ENCODE data around the gene MYH9.
A peak's percentile ranks its signal among the peaks of the same experiment; 100 is the strongest.
"Not testable (repeated sequence)": the region's sequence is repeated elsewhere in the genome, so short reads cannot be mapped to it uniquely, and the experiment has no call there.

The MYH9 gene

DNA sequence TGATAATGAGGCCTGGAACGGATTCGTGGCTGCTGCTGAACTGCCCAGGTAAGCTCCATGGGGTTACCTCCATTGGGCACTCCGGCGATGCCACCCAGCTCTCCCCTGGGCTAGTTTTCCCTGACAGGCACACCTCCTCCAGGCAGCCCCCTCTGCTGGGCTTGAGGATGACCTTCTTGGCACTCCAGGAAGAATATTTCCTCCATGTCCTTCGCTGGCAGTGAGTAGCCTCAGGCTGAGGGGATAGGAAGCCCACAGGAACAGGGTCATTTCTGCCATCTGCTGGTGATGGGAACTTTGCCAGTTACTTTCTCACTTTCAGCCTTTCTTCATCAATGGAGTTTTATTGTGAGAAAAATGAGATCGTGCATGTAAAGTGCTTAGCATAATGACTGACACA, 126.1 kb downstream of the MYH9 start:
- not testable (repeated sequence) for DNase-seq

DNA sequence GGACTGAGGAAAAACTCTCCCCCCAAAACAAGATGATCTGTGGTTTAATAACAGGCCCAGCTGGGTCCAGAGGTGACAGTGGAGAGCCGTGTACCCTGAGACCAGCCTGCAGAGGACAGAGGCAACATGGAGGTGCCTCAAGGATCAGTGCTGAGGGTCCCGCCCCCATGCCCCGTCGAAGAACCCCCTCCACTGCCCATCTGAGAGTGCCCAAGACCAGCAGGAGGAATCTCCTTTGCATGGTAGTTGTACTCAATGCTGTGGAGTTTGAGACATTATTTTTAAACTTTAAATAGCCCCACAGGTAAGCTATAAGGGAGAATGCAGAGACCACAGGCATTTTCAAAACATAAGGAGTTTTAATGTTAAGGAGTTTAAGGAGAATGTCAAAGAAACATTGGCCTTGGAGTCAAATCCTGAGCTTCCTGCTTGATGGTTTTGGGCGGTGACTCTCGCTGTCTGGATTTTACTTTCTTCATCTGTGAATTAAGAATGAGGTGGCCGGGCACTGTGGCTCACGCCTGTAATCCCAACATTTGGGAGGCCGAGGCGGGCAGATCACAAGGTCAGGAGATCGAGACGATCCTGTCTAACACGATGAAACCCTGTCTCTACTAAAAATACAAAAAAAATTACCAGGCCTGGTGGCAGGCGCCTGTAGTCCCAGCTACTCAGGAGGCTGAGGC, 128.0 kb downstream of the MYH9 start:
- DNase-seq: no peak

DNA sequence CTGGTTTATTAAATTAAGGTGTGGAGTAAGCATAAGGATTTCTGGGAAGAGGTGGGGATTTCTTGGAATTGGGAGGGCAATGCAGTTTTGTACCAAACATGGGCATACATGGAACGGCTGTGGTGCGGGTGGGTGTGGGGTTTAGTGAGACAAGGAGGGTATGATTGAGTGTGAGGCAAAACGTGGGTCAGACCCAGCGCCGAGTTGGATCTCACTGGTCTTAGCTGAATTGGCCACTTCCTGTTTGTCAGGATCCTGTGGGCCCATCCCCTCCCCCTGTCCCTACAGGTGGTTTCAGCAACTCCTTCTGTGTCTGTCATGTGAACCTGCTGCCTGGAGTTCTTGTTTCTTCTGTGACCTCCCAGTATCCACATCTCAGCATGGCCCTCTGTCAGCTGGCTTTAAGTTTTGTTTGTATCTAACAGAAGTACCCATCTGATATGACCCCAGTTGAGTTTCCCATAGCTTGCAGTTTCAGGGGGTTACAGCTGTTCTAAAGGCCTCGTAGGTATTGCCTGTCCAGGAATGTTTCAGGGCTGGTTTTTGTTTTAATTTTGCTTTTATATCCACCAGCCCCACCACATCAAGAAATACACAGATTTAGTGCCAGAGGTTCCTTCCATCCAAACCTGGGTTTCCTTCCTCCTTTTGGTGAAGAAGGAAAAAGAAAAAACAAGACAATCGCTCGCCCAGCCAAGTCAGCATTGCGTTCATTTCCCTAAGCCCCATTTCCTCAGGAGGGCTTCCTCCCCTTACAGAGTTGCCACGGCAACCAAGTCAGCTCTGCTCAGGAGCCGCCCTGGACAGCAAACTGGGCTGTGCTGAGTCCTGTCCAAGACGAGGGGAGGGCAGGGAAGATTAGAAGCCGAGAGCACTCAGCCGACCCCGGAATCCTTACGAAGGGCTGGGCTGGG, 128.8 kb downstream of the MYH9 start:
- DNase-seq: no peak

DNA sequence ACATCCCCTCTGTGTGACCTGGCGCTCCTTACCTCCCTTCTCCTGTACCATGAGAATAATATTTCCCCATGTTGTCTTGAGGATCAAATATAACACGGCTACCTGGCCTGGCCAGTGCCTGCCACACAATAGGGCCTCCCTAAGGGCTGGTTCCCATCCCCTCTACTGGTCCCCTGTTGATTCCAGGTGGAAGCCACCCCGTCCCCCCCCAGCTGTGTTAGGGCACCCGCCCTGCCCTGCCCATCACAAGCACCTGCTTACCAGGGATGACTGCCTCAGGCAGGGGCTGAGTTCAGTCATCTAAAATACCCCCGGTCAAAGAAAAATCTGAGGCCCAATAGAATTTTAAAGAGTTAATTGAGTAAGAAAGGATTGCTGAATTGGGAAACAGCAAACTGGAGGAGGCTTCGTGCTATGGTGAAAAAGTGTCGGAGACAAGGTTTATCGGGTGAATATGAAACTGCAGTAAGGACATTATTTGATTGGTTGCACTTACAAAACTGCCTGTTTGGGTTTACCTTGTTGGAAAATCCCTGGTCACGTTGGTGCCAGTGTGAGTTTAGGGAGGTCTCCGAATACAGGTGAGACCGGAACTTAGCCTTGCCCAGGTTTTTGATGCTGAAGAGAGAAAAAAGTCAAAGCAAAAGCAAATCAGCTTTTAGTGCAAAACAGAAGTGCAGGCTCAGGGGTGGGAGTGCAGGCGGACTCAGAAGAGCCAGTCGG, 129.7 kb downstream of the MYH9 start:
- DNase-seq: no peak

DNA sequence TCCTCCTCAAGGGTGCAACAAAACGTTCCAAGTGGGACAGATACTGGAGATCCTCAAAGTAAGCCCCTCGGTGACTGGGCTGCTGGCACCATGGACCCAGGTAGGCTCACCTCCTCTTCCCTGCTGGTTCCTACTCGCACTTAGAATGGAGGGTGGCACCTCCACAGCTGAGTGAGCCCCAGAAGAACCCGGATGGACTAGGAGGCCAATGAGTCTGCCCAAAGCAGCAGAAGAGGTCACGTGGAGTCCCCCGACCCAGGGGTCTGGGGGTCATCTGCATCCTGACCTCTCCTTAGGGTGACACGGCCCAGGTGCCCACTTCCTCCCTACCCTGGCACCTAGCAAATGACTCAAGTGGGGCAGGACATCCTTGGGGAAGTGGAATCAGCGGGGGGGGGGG, 130.5 kb downstream of the MYH9 start:
- DNase-seq: no peak

DNA sequence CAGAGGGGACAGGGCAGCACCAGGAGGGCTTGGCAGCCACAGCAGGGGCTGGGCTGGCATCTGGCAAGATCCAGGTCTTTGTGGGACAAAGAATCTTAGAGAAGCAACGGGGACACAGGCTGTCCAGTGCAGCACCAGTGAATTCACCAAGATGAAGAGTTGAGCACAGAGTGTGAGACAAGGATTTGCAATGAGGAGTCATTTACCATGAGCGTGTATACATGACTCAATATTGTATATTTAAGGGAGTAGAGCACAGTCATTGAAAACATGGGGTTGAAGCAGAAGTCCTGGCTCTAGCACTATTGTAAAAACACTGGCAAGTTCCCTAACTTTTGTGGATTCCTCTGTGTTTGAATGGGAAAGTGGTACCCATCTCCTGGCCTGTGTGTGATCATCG, 131.3 kb downstream of the MYH9 start:
- DNase-seq: no peak

DNA sequence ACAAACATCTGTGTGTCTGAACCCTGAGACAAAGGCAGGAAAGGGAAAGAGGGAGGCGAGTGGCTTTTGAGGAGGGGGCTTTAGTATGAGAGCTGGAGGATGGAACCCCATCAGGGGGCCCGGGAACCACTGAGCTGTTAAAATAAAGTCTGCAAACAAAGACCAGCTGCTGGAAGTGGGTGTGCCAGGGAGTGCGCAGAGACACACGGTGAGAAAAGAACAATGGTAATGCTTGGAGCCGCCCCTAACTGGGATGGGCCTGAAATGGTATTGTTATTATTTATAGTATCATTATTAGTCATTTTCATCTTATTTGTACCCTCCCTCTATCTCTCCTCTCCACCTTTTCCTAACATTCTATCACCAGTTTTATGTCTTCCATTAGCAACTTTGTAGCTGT, 132.2 kb downstream of the MYH9 start:
- not testable (repeated sequence) for DNase-seq

DNA sequence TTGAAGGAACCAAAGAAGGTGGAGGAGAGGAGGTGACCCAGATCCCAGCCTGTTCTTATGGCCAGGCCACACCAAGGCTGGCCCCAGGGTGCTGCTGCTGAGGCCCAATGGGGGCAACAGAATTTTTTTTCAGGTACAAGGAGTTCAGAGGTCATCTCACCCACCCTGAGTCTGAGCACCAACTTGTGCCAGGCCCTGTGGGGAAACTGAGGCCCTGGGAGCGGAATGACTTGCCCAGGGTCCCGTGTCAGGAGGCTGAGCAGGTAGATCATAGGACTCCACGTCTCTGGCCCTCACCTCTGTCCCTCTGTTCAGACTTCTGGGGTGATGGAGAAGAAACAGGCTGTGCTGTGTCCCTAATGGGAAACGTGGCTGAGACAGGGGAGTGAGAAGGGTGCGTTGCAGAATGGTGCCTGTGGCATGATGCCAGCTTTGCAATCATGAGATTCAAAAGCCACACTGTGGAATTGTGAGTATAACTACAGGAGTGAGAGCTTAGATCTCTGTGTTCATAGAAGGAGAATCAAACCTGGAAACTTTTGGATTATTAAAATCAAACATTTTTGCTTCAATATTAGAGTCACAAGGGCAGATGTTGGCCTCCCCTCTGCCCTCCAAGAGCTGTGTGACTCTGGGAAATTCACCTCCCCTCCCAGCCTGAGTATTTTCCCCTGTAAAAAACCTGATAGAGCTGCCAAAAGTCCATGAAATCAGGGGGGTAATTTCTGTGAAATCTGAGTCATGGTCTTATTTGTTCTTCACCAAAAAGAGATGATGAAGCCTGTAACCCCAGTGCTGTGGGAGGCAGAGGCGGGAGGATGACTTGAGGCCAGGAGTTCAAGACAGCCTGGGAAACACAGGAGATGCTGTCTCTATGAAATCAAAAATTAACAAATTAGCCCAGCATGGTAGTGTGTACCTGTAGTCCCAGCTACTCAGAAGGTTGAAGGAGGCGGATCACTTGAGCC, 134.0 kb downstream of the MYH9 start:
- no peak for DNase-seq

DNA sequence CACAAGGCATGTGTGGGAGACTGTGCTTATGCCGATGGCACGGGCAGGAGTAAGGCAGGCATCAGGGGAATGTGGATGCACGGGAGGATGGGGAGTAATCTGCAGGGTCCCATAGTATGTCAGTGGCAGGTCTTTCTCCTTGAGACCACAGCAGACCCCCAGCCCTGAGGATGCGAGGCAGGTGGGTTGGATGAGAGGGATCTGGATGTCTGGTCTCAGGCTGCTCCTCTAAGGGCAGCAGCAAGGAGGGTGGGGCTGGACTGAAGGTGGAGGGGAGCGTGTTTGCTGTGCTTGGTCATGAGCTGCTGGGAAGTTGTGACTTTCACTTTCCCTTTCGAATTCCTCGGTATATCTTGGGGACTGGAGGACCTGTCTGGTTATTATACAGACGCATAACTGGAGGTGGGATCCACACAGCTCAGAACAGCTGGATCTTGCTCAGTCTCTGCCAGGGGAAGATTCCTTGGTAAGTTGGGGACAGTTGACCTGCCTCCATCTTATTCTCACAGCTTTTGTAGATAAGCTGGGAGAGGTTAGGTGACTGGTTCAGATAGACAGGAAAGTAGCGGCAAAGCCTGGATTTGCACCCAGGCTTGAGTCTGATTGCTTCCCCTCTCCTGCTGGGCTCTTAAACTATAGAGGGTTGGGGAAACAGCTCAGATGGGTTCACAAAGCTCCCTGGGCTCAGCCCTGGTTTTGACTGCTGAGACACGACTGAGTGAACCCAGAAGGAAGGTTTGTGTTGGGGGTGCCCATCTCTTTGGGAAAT, 134.8 kb downstream of the MYH9 start, which contains the start of gene APOL1:
Gene APOL1, plus strand, starts transcription at position 380 of the 769 bp plus-strand sequence. CDS start 1,823 bp downstream, outside the sequence.
- DNase-seq: peak; percentile 25

DNA sequence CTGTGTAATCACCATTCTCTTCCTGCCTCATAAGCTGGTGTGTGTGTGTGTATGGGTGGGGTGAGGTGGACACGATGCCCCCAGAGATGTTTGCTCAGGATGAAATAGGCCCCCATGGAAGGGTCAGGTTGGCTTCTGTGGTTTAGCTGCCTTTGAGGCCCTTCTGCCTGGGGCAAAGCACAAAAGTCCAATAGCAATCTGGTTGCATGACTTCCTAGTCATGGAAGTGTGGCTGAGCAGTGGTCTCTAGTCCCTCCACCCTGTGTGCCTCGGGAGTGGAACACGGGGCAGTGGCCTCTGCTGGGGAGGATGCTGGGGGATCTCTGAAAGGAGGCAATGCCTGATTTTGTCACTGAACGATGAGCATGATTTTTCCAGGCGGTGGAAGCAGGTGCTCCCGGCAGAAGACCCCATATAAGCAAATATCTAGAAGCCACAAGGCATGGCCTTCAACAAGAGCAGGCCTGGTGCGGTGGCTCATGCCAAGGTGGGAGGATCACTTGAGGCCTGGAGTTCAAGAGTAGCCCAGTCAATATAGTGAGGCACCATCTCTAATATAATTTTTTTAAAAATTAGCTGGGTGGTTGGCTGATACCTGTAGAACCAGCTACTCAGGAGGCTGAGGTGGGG, 135.7 kb downstream of the MYH9 start:
- DNase-seq: not testable (repeated sequence)

DNA sequence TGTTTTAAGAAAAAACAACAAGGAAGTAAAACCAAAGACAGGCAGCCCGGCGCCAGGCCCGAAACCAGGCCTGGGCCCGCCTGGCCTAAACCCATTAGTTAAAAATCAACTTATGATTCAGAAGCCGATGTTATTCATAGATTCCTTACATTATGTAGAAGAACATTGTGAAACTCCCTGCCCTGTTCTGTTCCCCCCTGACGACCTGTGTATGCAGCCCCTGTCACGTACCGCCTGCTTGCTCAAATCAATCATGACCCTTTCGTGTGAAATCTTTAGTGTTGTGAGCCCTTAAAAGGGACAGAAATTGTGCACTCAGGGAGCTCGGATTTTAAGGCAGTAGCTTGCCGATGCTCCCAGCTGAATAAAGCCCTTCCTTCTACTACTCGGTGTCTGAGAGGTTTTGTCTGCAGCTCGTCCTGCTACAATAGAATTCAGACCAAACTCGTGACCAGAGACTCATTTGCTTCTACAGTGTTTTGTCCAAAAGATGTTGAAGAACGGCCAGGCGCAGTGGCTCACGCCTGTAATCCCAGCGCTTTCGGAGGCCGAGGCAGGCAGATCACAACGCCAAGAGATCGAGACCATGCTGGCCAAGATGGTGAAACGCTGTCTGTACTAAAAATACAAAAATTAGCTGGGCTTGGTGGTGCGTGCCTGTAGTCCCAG, 137.3 kb downstream of the MYH9 start:
- DNase-seq: not testable (repeated sequence)

DNA sequence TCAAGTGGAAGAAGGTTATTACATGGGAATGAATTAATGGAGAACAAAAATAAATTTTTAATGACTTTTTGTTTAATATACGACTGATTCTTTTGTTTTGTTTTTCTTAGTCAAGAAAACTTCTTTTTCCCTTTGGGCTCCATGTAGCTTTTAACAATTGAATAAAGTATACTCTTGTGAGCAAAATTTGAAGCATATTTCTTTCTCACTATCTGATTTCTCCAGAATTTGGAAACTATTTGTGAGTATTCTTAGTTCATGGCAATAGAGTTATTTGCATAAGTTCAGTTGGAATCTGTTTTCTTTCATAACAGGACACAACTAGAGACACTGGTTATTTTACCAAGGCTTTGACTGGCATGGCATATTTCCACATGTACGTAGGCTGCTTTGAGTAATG, 138.6 kb downstream of the MYH9 start:
- DNase-seq: no peak

DNA sequence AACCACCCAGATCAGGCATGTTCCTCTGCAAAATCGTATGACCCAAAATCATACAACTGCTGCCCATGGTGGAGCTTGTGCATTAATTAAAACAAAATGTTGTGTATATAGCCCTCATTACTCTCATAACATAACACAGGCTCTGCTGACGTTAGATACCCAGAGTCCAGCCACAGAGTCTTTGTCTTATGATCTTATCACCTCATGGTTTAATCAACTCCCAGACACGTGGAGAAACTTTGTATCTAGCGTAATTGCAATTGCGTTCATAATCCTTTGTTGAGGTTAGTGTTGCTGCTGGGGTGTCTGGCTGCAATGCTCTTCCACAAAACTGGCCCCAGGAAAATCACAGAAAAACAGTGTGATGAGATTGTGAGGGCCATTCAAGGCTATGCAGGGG, 139.8 kb downstream of the MYH9 start:
- DNase-seq: no peak

DNA sequence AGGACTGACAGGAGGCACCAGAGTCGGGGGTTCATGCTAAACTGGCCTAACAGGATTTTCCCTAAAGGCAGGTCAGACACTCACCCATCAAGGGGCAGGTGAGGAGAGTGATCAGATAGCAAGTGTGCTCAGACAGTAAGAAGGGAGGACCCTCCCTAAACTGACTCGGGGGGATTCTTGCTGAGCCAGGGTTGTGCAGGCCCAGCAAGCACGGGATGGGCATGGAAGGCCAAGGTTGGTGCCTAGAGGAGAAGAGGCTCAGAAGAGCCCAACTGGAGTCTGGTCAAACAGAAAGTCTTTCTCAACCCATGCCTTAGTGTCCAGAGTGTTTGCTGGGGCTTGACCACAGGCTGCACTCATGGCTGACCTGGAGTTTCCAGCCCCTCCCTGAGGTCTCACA, 141.0 kb downstream of the MYH9 start:
- DNase-seq: no peak

DNA sequence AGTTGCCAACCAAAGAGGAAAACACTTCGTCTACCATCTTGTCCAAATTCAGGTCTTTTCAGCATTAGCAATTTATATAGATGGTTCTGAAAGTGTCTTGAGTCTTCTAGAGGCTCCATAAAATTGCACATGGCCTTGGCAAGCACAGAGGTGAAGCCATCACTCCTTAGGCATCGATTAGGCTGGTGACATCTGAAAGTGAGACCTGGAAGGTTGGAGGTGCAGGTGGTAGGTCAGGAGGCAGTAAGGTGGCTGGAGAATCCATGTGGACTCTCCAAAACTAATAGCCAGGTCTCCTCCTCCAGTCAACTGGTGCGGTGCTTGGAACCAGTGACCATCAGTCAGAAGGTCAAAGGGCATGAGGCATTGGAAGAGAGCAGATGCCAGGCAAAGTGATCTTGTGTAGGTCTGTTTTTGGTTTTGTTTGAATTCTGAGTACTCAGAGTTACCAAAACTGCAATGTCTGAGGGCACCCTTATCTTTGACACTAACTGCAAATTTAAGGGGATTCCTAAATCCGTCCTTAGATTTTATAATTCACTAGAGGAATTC, 141.9 kb downstream of the MYH9 start:
- DNase-seq: no peak

DNA sequence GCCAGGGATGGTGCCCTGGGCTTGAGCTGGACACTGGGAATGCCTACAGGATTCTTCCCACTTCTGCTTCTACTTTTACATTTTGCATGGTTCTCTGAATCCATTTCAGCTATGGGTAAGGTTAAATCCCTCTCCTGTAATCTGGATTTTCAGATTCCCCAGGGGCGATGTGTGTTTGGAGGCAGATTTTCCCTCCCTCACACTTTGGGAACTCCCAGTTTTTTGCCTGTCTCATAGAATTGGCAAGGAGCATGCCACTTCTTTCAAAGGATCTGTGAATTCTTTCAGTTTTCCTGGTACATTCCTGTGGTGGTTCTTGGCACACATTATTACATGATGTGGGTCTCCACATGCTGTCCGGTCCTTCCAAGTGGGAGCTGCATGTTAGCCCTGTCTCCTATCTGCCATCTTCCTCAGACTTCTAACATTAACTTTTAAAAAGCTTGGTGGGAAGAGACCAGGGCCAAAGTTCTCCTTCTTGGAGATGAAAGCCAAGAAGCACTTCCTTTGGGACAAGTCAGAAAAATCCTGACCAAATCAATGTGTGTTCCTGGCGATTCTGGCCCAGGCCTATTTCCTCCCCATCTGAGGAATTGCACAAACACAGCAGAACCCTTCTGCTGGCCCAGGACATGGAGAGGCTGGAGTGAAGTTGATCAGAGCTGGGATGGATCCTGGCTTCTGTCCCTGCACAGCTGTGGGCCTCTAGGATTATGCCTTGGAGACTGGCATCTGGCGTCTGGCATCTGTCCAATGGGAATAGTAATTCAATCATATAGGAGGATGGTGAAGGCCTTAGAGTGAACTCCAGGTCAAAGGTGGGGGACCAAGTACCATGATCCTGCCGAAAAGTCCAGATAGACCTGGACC, 143.0 kb downstream of the MYH9 start:
- DNase-seq: no peak

DNA sequence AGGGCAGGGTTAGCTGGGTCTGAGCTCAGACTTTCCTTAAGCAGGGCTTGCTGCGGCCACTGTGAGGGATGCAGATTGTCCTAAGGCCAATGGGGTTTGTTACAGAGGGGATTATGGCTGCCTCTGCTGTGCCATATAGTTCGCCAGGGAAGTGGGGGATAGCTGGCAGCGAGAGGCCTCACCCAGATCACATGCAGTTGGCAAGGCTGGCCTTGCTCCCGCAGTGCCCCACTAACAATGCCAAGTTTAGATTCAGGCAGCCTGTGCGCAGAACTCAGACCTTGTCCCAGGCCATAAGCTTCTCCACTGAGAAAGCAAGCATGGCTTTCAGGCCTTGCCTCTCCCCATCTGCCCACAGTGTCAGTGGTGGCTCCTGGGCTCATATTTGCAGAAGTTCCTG, 143.8 kb downstream of the MYH9 start:
- DNase-seq: no peak

DNA sequence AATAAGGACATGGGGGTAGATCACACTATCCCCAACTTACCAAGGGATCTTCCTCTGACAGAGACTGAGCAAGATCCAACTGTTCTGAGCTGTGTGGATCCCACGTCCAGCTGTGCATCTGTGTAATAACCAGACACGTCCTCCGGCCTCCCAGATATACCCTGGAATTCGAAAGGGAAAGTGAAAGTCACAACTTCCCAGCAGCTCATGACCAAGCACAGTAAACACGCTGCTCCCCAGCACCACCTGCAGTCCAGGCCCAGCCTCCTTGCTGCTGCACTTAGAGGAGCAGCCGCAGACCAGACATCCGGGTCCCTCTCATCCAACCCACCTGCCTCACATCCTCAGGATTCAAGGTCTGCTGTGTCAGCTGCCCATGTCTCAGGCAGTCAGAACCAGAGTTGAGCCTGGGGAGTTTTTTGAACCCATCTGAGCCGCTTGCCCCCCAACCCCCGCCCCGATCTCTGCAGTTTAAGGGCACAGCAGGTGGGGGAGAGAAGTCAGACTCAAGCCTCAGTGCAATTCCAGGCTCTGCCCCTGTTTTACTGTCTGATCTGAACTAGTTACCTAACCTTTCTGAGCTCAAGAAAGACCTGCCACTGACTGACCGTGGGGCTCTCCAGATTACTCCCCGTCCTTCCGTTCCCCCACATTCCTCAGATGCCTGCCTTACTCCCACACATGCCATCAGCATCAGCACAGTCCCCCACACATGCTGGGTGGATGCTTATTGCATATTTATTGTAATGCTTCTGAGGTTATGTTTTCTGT, 148.2 kb downstream of the MYH9 start, which contains the start of gene APOL2:
Gene APOL2, minus strand, starts transcription at position 127 of the 771 bp plus-strand sequence. CDS start 6,365 bp downstream, outside the sequence.
- DNase-seq: peak; percentile 77
